HCT116 (cell line): Measurements from ENCODE around the gene ROBO1. TPM values are rescaled to one million over a fixed set of nuclear protein-coding genes. Genes with fewer than 3 reads are reported as not detected.

Experiments
- ATAC-seq: fragments of 200-7000 bp; cut with Tn5 transposase; 2 replicates; pipeline ENCODE4 v1.9.1; 2020; ENCODE audit warnings: mild to moderate bottlenecking, moderate library complexity
- BruUV-seq: library from RNA; stranded (reverse); fragments of 400-500 nt; replicated peaks from 2 replicates; lab custom pipeline; 2021; lab: Mats Ljungman, UMichigan
- CTCF ChIA-PET: fragments of 300-600 bp; sonication (Branson Sonifier 250); formaldehyde crosslinking; loops from one replicate; lab custom pipeline; 2021; ENCODE audit warnings: antibody characterized with exemption; lab: Charles Lee
- POLR2A ChIA-PET: fragments of 300-600, 350-600 bp; sonication (Branson Sonifier 250); formaldehyde crosslinking; loops from one replicate; lab custom pipeline; 2021; ENCODE audit warnings: antibody characterized with exemption; lab: Charles Lee
- RAD21 ChIA-PET, 2 experiments: fragments of 300-600 bp; sonication (Branson Sonifier 250); formaldehyde crosslinking; loops; one replicate each; lab custom pipeline; 2023; ENCODE audit warnings: low total read pairs in 2 of 2; ENCODE audit not compliant: uncharacterized antibody in 2 of 2, unreplicated experiment in 2 of 2, low non-redundant PET in 1 of 2; lab: Charles Lee
- DNase-seq: peaks from one replicate; pipeline ENCODE4 v3.0.0-alpha.2; 2010; ENCODE audit warnings: low read depth, low spot score
- H2AFZ ChIP-seq: fragments of 200-600 bp; shearing (Covaris generic), sonication (generic); 2 replicates; pipeline ENCODE4 v1.6.1; 2017; ENCODE audit warnings: low read depth, mixed run types, mixed read lengths, antibody characterized with exemption, low read length; ENCODE audit not compliant: poor library complexity, severe bottlenecking
- H3K27ac ChIP-seq: 2 replicates; pipeline ENCODE4 v1.5.1; 2012; ENCODE audit warnings: low read depth, low read length
- H3K27me3 ChIP-seq: fragments of 200-600 bp; sonication (generic); 2 replicates; pipeline ENCODE4 v1.6.1; 2016; ENCODE audit warnings: mixed run types, low read length, mixed read lengths; ENCODE audit not compliant: insufficient read depth
- H3K36me3 ChIP-seq, 2 experiments: fragments of 200-500 bp in 1 of 2; fragments of 200-600 bp in 1 of 2; sonication (Bioruptor generic) in 1 of 2; sonication (generic) in 1 of 2; 2 replicates each; pipeline versions ENCODE4 v1.5.1 to v1.6.1; 2014 to 2016; ENCODE audit warnings: low read length in 2 of 2, inconsistent platforms in 1 of 2, mixed read lengths in 1 of 2, mixed run types in 1 of 2; ENCODE audit not compliant: insufficient read depth in 2 of 2, control insufficient read depth in 1 of 2
- H3K4me1 ChIP-seq, 2 experiments: fragments of 200-600 bp in 1 of 2; sonication (generic) in 1 of 2; 2 replicates each; pipeline versions ENCODE4 v1.5.1 to v1.6.1; 2012 to 2017; ENCODE audit warnings: low read length in 2 of 2, inconsistent platforms in 1 of 2, mild to moderate bottlenecking in 1 of 2, mixed read lengths in 1 of 2, mixed run types in 1 of 2, moderate library complexity in 1 of 2; ENCODE audit not compliant: insufficient read depth in 2 of 2, control insufficient read depth in 1 of 2
- H3K4me2 ChIP-seq: fragments of 200-600 bp; sonication (generic); 2 replicates; pipeline ENCODE4 v1.6.1; 2017; ENCODE audit warnings: mixed run types, low read length, mixed read lengths
- H3K4me3 ChIP-seq, 2 experiments: fragments of 200-600 bp in 1 of 2; sonication (generic) in 1 of 2; replicated peaks in 1 of 2; 2 replicates each; pipeline ENCODE4 v1.5.1; 2011 to 2016; ENCODE audit warnings: low read length in 2 of 2, control low read depth in 1 of 2, low read depth in 1 of 2, mild to moderate bottlenecking in 1 of 2, mixed read lengths in 1 of 2, mixed run types in 1 of 2
- H3K79me2 ChIP-seq: fragments of 200-600 bp; sonication (generic); 2 replicates; pipeline ENCODE4 v1.6.1; 2017; ENCODE audit warnings: mild to moderate bottlenecking, mixed run types, low read length, moderate library complexity, mixed read lengths; ENCODE audit not compliant: insufficient read depth
- H3K9ac ChIP-seq: fragments of 200-600 bp; sonication (generic); 2 replicates; pipeline ENCODE4 v1.6.1; 2016; ENCODE audit warnings: low read length, mixed read lengths
- H3K9me2 ChIP-seq: fragments of 200-600 bp; sonication (generic), shearing (Covaris generic); 2 replicates; pipeline ENCODE4 v1.6.1; 2017; ENCODE audit warnings: mixed run types, mild to moderate bottlenecking, moderate library complexity; ENCODE audit not compliant: insufficient read depth
- H3K9me3 ChIP-seq, 2 experiments: fragments of 200-500 bp in 1 of 2; fragments of 200-600 bp in 1 of 2; sonication (Bioruptor generic) in 1 of 2; sonication (generic) in 1 of 2; 2 replicates each; pipeline ENCODE4 v1.6.1; 2014 to 2017; ENCODE audit warnings: low read length in 2 of 2, mixed read lengths in 2 of 2, inconsistent platforms in 1 of 2, low read depth in 1 of 2, mild to moderate bottlenecking in 1 of 2, mixed run types in 1 of 2, moderate library complexity in 1 of 2; ENCODE audit not compliant: control insufficient read depth in 1 of 2, insufficient read depth in 1 of 2
- H4K20me1 ChIP-seq: fragments of 200-600 bp; sonication (generic), shearing (Covaris generic); 2 replicates; pipeline ENCODE4 v1.6.1; 2017; ENCODE audit warnings: mixed run types, mild to moderate bottlenecking, moderate library complexity; ENCODE audit not compliant: insufficient read depth
- CEBPB ChIP-seq: IDR thresholded peaks from 2 replicates; pipeline ENCODE4 v1.6.1; 2012; ENCODE audit warnings: low read depth
- EGR1 ChIP-seq: IDR thresholded peaks from 2 replicates; pipeline ENCODE4 v1.6.1; 2012; ENCODE audit warnings: low read depth
- EZH2 ChIP-seq: fragments of 200-600 bp; sonication (generic); IDR thresholded peaks from 2 replicates; pipeline ENCODE4 v1.6.1; 2017; ENCODE audit warnings: antibody characterized with exemption, mixed run types
- EZH2phosphoT487 ChIP-seq: fragments of 200-600 bp; IDR thresholded peaks from 2 replicates; pipeline ENCODE4 v1.6.1; 2018; ENCODE audit warnings: antibody characterized with exemption, borderline replicate concordance
- JUND ChIP-seq: IDR thresholded peaks from 2 replicates; pipeline ENCODE4 v1.6.1; 2012
- REST ChIP-seq: IDR thresholded peaks from 2 replicates; pipeline ENCODE4 v1.6.1; 2012; ENCODE audit warnings: low read depth
- SIN3A ChIP-seq: IDR thresholded peaks from 2 replicates; pipeline ENCODE4 v1.6.1; 2012; ENCODE audit warnings: low read depth
- SP1 ChIP-seq: IDR thresholded peaks from 2 replicates; pipeline ENCODE4 v1.6.1; 2012; ENCODE audit warnings: low read depth
- YY1 ChIP-seq: IDR thresholded peaks from 2 replicates; pipeline ENCODE4 v1.6.1; 2011; ENCODE audit warnings: low read length, low read depth, moderate library complexity, mild to moderate bottlenecking; ENCODE audit not compliant: insufficient replicate concordance; ENCODE audit errors: extremely low read depth
- ZBTB33 ChIP-seq: IDR thresholded peaks from 2 replicates; pipeline ENCODE4 v1.6.1; 2011; ENCODE audit warnings: mild to moderate bottlenecking, low read length, moderate library complexity; ENCODE audit not compliant: insufficient replicate concordance; ENCODE audit errors: extremely low read depth
- intact Hi-C: fragments of 100-400 bp; cut with micrococcal nuclease; formaldehyde crosslinking; loops from 2 replicates; pipeline ENCODE4 v1.10.0; 2022
- total RNA-seq: library from RNA; stranded (reverse); gene quantifications from one replicate; pipeline ENCODE4 v1.2.1, GENCODE V29; 2021; ENCODE audit not compliant: unreplicated experiment

The ROBO1 gene
- total RNA-seq, 1 experiment from 2014 or later = 0.27 TPM

- ChIA-PET CTCF (no interaction called here), POLR2A (no interaction called here), RAD21 (no interaction called here)
- Histone ChIP-seq H3K9me3 (peaks cover 10% of the 10 kb centered on the region in 2 experiments; a peak in 2 of 4 replicates), H2AFZ (no peak overlapping the region), H4K20me1 (no peaks in the 10 kb centered on the region), H3K4me2 (no peak overlapping the region), H3K36me3 (no peaks in the 10 kb centered on the region), H3K79me2 (no peaks in the 10 kb centered on the region), H3K4me3 (no peak overlapping the region), H3K4me1 (no peaks in the 10 kb centered on the region), H3K9ac (no peak overlapping the region), H3K9me2 (no peaks in the 10 kb centered on the region), H3K27ac (no peak overlapping the region), H3K27me3 (no peaks in the 10 kb centered on the region)
- intact Hi-C loops = no loop called here
- TF ChIP-seq JUND (no peak), EZH2 (no peak), REST (no peak), EGR1 (no peak)
- DNase-seq (no peak), ATAC-seq (no peak)
- no TSS peak for BruUV-seq
Observed at GRCh38 chr3:78913711-78914110, 854.1 kb downstream of the ROBO1 start.

- H3K4me3 ChIP-seq = no peak overlapping the region
- no peak overlapping the region for H2AFZ ChIP-seq
- H3K9me2 ChIP-seq = no peaks in the 10 kb centered on the region
- no peaks in the 10 kb centered on the region for H4K20me1 ChIP-seq
- H3K79me2 ChIP-seq = no peaks in the 10 kb centered on the region
- no peak overlapping the region for H3K27ac ChIP-seq
- no peaks in the 10 kb centered on the region for H3K4me1 ChIP-seq
- ATAC-seq (no peak), DNase-seq (no peak)
- peaks cover 10% of the 10 kb centered on the region in 2 experiments; a peak in 1 of 4 replicates for H3K9me3 ChIP-seq
- no TSS peak for BruUV-seq
- no peak overlapping the region for H3K9ac ChIP-seq
- ChIA-PET CTCF (no interaction called here), POLR2A (no interaction called here), RAD21 (no interaction called here)
- intact Hi-C loops = no loop called here
- no peak overlapping the region for H3K4me2 ChIP-seq
- H3K27me3 ChIP-seq = no peaks in the 10 kb centered on the region
- no peaks in the 10 kb centered on the region for H3K36me3 ChIP-seq
- TF ChIP-seq REST (no peak), SP1 (no peak), EZH2 (no peak), EZH2phosphoT487 (no peak), EGR1 (no peak), ZBTB33 (no peak), SIN3A (no peak), YY1 (no peak), CEBPB (no peak)
Observed at GRCh38 chr3:78912687-78913086, 855.1 kb downstream of the ROBO1 start.
